ENCODE data around the gene COL28A1.

GRCh38 chr7:7434329-7434728 is 101.3 kb downstream of the COL28A1 start:
- TF ChIP-seq POLR2AphosphoS5 (IDR thresholded peaks at IDR 0.05; ENCODE audit: low read depth, low read length) (no peak), POLR2A (IDR thresholded peaks at IDR 0.05; ENCODE audit: low read depth, low read length) (no peak), SPI1 (IDR thresholded peaks at IDR 0.05; ENCODE audit: low read depth, low read length) (no peak)

All from GM12891 (cell line).